Measurements from ENCODE around the gene KLF9. TPM values are rescaled to one million over a fixed set of nuclear protein-coding genes. Genes with fewer than 3 reads are reported as not detected.

Gene KLF9
- polyA plus RNA-seq, 1 donor (not counting 4 experiments of a cell fraction or from before 2014, with no cell fraction given), result 4.5 TPM

- H3K27me3 ChIP-seq (ENCODE audit: control insufficient read depth, extremely low read depth, insufficient read depth, low read length), result no peaks in the 10 kb centered on the region
- H3K9me1 ChIP-seq (ENCODE audit: control insufficient read depth, extremely low read depth, insufficient read depth, low read length), result no peaks in the 10 kb centered on the region
- no peaks in the 10 kb centered on the region for H3K4me1 ChIP-seq (ENCODE audit: control insufficient read depth, extremely low read depth, insufficient read depth, low read length)
- no peaks in the 10 kb centered on the region for H3K79me2 ChIP-seq (ENCODE audit: control insufficient read depth, insufficient read depth, low read length)
- H3K27ac ChIP-seq (ENCODE audit: control insufficient read depth, insufficient read depth, low read length), result no peak overlapping the region
- H3K4me2 ChIP-seq (ENCODE audit: control insufficient read depth, extremely low read depth, insufficient read depth, low read depth, low read length), result no peak overlapping the region
- dilution Hi-C loops (cut with MboI; ENCODE audit: extremely low pct_ligation_motif_present, low sequenced_read_pairs), result loop anchor here (5.0 kb wide), 1 partner anchor 220 kb away; no protein-coding TSS in a partner anchor
- no peak overlapping the region for H3K4me3 ChIP-seq (ENCODE audit: control insufficient read depth in 2 of 3, extremely low read depth in 1 of 3, insufficient read depth in 2 of 3, low read depth in 1 of 3, low read length in 3 of 3)
- H3K9ac ChIP-seq (ENCODE audit: control insufficient read depth, extremely low read depth, insufficient read depth, low read length), result no peak overlapping the region
- FAIRE-seq, result no peak
- no peak for DNase-seq (ENCODE audit: low read depth, low spot score)
- H4K20me1 ChIP-seq (ENCODE audit: control insufficient read depth, extremely low read depth, insufficient read depth, low read length), result peaks cover 6% of the 10 kb centered on the region
- H3K36me3 ChIP-seq (ENCODE audit: control insufficient read depth in 2 of 2, extremely low read depth in 1 of 2, insufficient read depth in 2 of 2, low read length in 2 of 2), result no peaks in the 10 kb centered on the region
- no peaks in the 10 kb centered on the region for H3K9me3 ChIP-seq (ENCODE audit: control insufficient read depth, low read depth, low read length)
- no peak overlapping the region for H2AFZ ChIP-seq (ENCODE audit: control insufficient read depth, low read length)
- TF ChIP-seq EZH2 (IDR thresholded peaks at IDR 0.05; ENCODE audit: low read length), result no peak
- peak in 2 of 3 experiments; percentile 33 to 39 for TF ChIP-seq CTCF (optimal IDR thresholded peaks at IDR 0.05 in 1 of 3, IDR thresholded peaks at IDR 0.05 in 1 of 3, conservative IDR thresholded peaks at IDR 0.05 in 1 of 3; ENCODE audit: extremely low read depth in 1 of 3, insufficient read depth in 2 of 3, low read length in 3 of 3)
These were observed 22.3 kb downstream of the KLF9 start for GRCh38 chr9:70392189-70392588.

DNA sequence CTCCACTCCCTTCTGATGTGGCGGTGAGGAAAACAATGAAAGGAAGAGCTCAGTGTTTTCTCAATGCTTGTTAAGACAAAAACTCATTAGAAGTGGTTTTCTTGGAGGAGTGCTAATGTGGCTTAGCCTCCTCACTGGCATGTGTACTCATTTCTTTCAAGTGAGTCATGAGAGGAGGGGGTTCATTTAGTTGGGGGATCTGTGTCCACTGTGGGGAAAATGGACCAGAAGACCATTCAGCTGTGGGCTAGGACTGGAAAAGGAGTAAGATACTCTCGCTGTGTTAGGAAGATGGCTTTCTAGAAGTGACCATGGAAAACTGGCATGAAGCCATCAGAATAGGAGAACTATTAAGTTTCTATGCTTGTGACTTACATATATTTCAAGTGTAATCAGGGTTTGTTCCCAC lies 23.5 kb downstream of the KLF9 start:
- no peaks in the 10 kb centered on the region for H3K36me3 ChIP-seq (ENCODE audit: control insufficient read depth in 2 of 2, extremely low read depth in 1 of 2, insufficient read depth in 2 of 2, low read length in 2 of 2)
- no peak overlapping the region for H3K9ac ChIP-seq (ENCODE audit: control insufficient read depth, extremely low read depth, insufficient read depth, low read length)
- H3K4me1 ChIP-seq (ENCODE audit: control insufficient read depth, extremely low read depth, insufficient read depth, low read length), result no peaks in the 10 kb centered on the region
- H3K9me3 ChIP-seq (ENCODE audit: control insufficient read depth, low read depth, low read length), result no peaks in the 10 kb centered on the region
- no peaks in the 10 kb centered on the region for H3K79me2 ChIP-seq (ENCODE audit: control insufficient read depth, insufficient read depth, low read length)
- no peak overlapping the region for H3K4me3 ChIP-seq (ENCODE audit: control insufficient read depth in 2 of 3, extremely low read depth in 1 of 3, insufficient read depth in 2 of 3, low read depth in 1 of 3, low read length in 3 of 3)
- TF ChIP-seq EZH2 (IDR thresholded peaks at IDR 0.05; ENCODE audit: low read length) (no peak), CTCF (optimal IDR thresholded peaks at IDR 0.05 in 1 of 3, IDR thresholded peaks at IDR 0.05 in 1 of 3, conservative IDR thresholded peaks at IDR 0.05 in 1 of 3; ENCODE audit: extremely low read depth in 1 of 3, insufficient read depth in 2 of 3, low read length in 3 of 3) (no peak)
- no peak overlapping the region for H2AFZ ChIP-seq (ENCODE audit: control insufficient read depth, low read length)
- H3K9me1 ChIP-seq (ENCODE audit: control insufficient read depth, extremely low read depth, insufficient read depth, low read length), result no peaks in the 10 kb centered on the region
- H3K27me3 ChIP-seq (ENCODE audit: control insufficient read depth, extremely low read depth, insufficient read depth, low read length), result no peaks in the 10 kb centered on the region
- dilution Hi-C loops (cut with MboI; ENCODE audit: extremely low pct_ligation_motif_present, low sequenced_read_pairs), result loop anchor here (5.0 kb wide), 1 partner anchor 221 kb away; no protein-coding TSS in a partner anchor
- FAIRE-seq (no peak), DNase-seq (ENCODE audit: low read depth, low spot score) (no peak)
- no peak overlapping the region for H3K4me2 ChIP-seq (ENCODE audit: control insufficient read depth, extremely low read depth, insufficient read depth, low read depth, low read length)
- H4K20me1 ChIP-seq (ENCODE audit: control insufficient read depth, extremely low read depth, insufficient read depth, low read length), result peaks cover 6% of the 10 kb centered on the region
- H3K27ac ChIP-seq (ENCODE audit: control insufficient read depth, insufficient read depth, low read length), result no peak overlapping the region

Measured in keratinocyte (primary cell).